ENCODE data around the gene ACTN2. TPM values are rescaled to one million over a fixed set of nuclear protein-coding genes. Genes with fewer than 3 reads are reported as not detected.

ACTN2 gene
- polyA plus RNA-seq, 4 donors, result 0.37 to 0.70 (median 0.61) TPM

DNA sequence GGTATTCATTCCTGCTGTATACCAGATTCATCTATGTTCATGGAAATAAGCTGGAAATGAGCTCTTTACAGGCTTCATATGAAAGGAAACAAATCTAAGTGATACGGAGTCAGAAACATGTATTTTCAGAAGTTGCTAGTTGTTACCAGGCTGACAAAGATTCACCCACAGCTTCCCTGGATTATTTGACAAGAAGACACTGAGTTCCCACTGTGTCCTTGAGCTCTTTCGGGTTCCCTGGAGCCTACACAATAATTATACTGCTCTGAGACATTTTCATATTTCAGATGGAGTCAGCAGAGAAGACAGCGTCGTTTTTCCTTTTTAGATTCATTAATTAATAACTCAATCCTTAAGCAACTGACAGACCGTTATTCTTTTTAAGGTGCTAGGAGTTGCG lies 79.5 kb downstream of the ACTN2 start:
- DNase-seq (ENCODE audit: low read depth in 4 of 4, low spot score in 3 of 4), result no peak

DNA sequence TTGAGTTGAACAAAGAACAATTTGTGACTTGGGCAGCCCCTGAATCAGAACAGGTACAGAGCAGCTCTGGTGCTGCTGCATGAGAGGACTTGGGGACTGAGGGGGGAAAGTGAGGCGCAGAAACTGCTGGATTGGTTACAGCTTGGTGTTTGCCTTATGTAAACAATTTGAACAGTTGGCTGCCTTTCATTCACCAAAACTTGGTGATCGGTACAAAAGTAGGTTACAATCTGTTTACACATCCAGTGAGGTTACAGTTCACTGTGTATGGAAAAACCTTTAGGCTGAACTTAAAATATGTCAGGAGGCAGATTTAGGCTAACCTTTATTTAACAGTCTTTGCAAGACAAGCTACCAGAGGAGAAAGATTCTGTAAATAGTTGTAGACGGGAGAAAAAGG lies 80.2 kb downstream of the ACTN2 start:
- DNase-seq (ENCODE audit: low read depth in 4 of 4, low spot score in 3 of 4), result no peak

DNA sequence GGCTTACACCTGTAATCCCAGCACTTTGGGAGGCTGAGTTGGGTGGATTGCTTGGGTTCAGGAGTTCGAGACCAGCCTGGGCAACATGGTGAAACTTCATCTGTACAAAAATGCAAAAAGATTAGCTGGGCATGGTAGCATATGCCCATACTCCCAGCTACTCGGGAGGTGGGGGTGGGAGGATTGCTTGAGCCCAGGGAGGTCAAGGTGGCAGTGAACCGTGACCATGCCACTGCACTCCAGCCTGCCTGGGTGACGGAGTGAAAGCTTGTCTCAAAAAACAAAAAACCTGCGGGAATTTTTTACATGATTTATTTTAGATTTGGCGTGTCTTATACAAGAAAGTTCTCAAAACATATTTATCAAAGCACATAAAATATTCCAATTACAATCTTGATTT lies 81.0 kb downstream of the ACTN2 start:
- no peak for DNase-seq (ENCODE audit: low read depth in 4 of 4, low spot score in 3 of 4)

DNA sequence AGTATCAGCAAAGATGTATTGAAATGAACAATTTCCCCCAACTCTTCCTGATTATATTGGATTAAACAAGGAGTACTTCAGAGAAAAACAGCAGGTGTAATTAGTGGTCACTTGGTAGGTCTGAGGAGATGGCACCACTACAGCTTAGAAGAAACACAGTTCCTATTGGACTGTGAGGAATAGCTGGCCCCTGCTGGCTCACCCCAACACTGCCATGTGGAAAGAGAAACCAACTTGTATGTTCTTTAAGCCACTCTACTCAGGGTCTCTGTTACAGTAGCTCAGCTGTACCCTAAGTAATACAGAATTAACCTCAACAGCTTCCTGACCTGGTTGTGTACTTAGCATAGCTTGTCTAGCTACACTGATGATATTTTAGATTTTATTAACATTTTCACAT lies 82.3 kb downstream of the ACTN2 start:
- no peak for DNase-seq (ENCODE audit: low read depth in 4 of 4, low spot score in 3 of 4)

DNA sequence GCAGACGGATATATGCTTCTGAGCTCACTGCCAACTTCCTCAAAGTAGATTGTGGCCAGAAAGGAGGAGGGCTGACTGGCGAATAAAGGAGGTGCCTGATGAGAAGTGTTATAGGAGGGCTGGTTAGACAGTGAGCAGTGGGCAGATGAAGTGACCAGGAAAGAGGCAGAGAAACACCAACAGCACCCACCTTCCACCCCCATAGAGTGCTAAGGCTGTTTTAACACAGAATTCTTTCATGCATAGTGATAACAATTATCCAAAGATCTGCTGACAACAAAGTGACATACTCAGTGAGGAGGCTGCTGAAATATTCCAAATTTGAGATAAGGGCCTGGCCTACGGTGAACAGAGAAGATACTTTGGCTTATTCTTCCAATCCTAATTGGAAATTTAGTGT lies 87.6 kb downstream of the ACTN2 start:
- DNase-seq (ENCODE audit: low read depth in 4 of 4, low spot score in 3 of 4), result no peak

DNA sequence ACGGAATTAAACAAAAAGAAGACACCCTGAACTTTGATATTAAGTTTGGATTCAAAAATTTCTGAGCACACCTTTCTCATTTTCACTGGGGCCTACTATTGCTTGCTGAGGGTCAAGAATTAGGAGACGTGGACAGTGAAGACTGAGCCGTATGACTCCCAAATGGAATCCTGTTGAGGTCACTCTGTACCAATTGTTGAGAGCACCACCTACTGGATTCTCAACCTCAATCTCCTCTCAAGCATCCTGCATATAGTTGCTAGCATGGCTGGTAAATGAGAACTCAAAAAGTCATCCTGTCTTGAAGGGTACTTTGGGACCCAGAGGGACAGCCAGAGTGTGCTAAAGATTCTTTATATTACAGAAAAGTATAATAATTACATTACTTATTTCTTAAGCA lies 88.6 kb downstream of the ACTN2 start:
- DNase-seq (ENCODE audit: low read depth in 4 of 4, low spot score in 3 of 4), result no peak

DNA sequence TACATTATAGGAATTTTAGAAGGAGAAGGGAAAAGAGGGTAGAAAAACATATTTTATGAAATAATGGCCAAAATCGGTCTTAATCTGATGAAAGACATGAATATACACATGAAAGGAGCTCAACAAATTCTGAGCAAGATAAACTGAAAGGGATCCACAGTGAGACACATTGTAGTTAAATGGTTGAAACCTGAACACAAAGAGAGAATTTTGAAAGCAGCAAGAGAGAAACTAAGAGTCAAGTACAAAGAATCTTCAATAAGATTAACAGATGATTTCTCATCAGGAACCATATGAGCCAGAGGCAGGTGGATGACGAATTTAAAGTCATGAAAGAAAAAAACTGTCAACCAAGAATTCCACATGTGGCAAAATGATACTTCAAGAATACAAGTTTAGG lies 93.0 kb downstream of the ACTN2 start:
- DNase-seq (ENCODE audit: low read depth in 4 of 4, low spot score in 3 of 4), result no peak

DNA sequence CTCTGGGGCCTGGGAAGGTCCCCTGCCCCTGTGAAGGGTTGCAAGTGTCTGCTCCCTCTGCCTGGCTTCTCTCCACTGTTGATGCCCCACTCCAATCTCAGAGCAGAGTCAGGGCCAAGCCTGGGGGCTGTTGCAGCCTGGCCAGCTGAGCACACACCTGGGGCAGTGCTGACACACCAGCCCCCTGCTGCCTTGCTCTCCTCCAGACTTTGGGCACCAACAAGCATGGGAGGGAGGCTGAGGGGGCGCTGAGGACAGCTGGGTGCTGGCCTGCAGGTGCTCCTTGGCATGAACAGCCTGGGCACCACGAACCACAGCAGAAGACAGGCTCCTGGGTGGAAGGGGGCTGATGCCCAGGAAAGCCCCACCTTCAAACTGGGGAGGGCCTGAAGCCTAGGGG lies 99.2 kb downstream of the ACTN2 start:
- no peak for DNase-seq (ENCODE audit: low read depth in 4 of 4, low spot score in 3 of 4)

DNA sequence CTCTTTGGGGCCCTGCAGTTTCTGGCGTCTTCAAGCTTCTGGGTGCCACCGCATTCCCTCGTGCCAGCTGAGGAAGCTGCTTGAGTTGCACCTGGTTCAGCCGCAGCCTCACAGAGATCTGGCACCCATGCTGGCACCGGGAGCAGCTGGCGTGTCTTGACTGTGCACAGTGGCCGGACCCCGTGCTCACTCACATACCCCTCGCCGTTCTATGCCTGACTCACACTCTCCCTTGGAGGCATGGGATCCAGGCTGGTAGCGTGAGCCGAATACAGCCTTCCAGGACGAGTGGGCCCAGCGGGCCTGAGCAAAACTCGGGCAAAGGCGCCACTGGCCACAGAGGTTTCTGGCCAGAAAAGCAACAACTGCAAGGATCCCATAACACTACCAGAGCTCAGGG lies 100.2 kb downstream of the ACTN2 start:
- DNase-seq (ENCODE audit: low read depth in 4 of 4, low spot score in 3 of 4), result no peak

DNA sequence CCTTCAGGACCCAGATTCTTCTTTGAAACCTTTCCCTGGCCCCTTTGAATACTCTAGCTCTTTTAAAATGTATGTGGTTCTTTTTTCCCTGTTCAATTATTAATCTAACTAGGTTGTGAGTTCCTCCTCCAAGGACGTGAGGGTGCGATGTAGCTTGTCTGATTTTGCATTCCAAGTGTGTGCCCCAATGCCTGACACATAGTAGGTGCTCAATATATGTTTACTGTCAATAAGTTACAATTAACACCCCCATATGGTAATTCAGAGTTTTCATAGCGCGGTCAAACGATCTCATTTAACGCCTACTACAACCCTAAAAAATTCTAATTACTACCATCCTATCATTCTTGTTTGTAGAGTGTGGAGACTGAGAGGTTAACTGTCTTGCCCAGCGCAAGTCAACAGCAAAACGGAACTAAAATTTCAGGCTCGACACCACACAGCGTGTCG lies 108.3 kb downstream of the ACTN2 start:
- no peak for DNase-seq (ENCODE audit: low read depth in 4 of 4, low spot score in 3 of 4)

DNA sequence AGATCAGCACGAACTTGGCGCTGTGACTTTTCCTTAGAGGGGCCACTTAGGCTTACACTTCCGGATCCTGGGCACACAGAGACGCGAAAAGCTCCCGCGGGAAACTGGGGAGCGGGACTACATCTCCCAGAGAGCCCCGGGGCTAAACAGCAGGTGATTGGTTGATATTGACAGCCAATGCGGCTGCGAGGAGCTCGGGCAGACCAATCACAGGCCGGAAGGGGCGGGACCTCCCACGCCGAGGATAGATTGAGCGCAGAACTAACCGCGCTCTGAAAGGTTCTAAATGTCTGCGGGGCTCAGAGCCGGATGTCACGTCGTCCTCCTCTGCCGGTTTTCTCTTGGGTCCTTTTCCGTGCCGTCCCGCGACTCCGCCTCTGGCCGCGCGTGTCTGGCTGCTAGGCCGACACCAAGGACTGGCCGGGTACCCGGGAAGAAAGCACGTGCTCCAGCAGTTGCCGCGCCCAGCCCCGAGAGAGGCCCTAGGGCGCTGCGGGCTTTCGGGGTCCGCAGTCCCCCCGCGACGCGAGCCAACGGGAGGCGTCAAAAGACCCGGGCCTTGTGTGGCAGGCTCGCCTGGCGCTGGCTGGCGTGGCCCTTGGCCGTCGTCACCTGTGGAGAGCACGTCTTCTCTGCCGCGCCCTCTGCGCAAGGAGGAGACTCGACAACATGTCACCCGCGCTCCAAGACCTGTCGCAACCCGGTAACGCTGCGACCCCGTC lies 108.9 kb downstream of the ACTN2 start, which contains the start of gene MTR:
Gene MTR (plus strand): TSS at position 258 of the 722 bp plus-strand sequence. CDS start 412 bp downstream, at position 670.
- peak; percentile 93 to 96 (median 94) for DNase-seq (ENCODE audit: low read depth in 4 of 4, low spot score in 3 of 4)

DNA sequence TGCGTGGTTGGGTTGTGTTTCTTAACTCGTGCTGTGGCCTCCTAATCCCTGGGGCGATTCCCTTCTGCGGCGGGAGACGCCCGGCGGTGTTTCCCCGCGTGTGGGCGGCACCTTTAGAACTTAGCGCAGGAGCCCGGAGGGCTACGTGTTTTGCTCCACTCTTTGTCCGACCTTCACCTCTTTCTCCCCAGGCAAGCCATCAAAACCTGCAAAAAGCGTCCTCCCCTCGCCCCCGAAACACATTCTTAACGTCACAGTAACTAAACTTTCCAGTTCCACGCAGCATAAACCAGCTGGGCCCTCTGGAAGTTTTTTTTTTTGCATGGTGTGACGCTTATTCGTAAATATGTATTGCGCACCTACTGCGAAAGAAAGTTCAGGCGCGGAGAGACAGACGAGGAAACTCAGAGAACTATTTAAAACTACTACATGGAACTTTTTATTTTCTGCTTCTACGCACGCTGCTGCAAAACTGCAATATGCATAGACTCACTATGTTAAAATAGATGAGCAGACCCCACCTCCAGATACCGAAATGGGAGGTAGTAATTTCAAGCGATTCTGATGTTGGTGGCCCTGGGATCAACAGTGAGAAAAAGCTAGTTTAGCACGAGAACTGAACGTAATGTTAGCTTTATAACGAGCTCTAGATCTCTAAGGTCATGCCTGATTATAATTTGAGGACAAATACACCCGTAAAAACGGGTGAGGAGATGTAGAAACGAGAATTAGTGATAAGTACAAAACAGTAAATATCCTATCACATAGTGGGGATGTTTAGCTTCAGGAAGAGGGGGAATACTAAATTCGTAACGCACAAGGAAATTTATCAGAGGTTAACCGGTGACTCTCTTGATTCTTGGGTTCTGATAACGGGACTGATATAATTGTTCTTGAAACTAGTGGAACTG lies 109.7 kb downstream of the ACTN2 start:
- peak in 2 of 4 donors; percentile 10 to 16 for DNase-seq (ENCODE audit: low read depth in 4 of 4, low spot score in 3 of 4)

DNA sequence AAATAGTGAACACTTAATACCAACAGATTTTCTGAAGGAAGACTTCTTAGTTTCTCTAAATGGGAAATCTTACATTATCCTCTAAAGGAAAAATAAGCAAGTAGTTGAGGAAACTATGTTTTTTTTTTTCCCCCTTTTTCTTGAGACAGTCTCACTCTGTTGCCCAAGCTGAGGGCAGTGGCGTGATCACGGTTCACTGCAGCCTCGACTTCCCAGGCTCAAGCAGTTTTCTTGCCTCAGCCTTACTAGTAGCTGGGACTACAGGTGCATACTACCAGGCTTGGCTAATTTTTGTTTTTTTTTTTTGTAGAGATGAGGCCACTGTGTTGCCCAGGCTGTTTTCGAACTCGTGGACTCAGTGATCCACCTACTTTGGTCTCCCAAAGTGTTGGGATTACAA lies 112.7 kb downstream of the ACTN2 start:
- no peak for DNase-seq (ENCODE audit: low read depth in 4 of 4, low spot score in 3 of 4)

DNA sequence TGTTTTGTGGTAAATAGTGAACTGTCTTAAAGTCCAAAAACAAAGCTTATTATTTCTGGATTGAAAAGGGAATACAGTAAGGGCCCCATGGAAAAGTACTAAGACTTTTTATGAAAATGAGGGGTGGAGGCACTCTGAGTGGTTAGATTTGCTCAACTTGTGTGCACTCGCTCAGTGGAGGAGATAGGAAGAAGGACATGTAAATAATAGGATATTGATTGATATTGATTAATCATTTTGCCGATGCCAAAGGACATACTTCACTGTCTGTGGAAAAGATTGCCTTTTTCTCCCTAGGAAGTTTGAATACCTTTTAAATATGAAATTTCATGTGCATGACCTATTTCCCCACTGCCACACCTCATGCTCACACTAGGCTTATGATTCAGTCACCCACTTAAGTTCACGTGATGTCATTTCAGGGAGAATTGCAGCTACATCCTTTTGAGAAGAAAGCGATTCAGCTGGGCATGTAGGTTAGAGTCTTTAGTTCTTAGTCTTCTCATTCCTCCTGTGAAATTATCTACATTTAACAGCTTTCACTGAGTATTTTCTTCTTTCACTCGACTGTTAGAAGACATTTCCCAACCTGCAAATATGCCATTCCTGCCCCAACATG lies 113.8 kb downstream of the ACTN2 start:
- no peak for DNase-seq (ENCODE audit: low read depth in 4 of 4, low spot score in 3 of 4)

DNA sequence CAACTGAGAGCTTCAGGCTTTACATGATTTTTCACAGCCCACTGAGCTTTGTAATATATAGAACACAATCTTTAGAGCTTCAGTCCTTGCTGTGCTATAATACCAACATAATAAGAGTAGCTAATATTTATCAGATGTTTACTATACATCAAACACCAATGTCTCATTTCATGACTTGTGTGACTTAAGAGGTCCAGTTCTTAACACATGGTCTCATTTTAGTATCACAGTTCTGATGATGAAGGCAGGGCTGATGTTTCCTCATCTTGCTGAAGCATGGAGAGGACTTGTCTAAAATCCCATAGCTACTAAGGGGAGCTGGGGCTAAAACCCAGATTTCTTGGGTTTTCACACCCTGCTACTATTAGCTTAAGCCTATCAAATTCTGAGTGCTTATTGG lies 114.3 kb downstream of the ACTN2 start:
- no peak for DNase-seq (ENCODE audit: low read depth in 4 of 4, low spot score in 3 of 4)

DNA sequence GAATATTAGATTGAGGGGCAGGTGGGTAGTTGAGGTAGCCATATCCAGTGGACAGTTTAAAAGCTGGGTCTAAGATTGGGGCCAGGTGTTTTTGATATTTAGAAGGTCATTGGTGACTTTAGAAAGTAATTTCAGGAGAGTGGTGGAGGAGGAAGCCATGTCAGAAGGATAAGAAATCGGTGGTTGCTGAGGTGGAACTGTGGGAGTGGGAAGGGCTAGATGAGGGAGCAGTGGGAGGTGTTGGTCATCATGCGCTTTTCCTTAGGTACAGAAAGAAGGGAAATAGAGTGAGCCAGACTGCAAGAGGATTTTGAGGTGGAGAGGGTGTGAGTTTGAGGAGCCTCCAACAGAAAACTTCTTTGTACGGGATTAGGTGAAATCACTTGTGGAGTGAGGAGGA lies 116.0 kb downstream of the ACTN2 start:
- no peak for DNase-seq (ENCODE audit: low read depth in 4 of 4, low spot score in 3 of 4)

DNA sequence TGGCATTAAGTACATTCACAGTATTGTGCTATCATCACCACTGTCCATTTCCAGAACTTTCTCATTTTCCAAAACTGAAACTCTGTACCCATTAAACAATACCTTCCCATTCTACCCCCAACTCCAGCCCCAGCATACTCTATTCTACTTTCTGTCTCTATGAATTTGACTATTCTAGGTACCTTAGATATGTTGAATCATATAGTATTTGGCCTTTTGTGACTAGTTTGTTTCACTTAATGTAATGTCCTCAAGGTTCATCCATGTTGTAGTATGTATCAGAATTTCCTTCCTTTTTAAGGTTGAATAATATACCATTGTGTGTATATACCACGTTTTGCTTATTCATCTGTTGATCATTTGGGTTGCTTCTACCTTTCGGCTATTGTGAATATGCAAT lies 120.3 kb downstream of the ACTN2 start:
- no peak for DNase-seq (ENCODE audit: low read depth in 4 of 4, low spot score in 3 of 4)

DNA sequence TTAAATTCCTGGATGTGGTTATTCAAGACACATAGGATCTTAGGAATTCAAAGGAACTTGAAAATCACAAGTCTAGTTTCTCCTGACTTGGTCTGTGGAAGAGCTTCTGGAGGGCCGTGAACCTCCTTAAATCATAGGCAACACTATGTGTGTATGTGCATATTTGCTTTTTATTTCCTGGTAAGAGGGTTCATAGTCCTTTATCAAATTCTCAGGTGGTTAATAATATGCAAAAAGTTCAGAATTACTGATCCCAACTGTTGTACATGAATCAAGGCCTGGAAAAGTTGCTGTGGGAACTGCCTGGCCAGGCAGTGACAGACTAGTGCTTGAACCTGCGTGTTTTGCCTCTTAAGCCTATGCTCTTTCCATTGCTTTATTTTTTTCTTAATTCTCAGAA lies 121.7 kb downstream of the ACTN2 start:
- DNase-seq (ENCODE audit: low read depth in 4 of 4, low spot score in 3 of 4), result no peak

DNA sequence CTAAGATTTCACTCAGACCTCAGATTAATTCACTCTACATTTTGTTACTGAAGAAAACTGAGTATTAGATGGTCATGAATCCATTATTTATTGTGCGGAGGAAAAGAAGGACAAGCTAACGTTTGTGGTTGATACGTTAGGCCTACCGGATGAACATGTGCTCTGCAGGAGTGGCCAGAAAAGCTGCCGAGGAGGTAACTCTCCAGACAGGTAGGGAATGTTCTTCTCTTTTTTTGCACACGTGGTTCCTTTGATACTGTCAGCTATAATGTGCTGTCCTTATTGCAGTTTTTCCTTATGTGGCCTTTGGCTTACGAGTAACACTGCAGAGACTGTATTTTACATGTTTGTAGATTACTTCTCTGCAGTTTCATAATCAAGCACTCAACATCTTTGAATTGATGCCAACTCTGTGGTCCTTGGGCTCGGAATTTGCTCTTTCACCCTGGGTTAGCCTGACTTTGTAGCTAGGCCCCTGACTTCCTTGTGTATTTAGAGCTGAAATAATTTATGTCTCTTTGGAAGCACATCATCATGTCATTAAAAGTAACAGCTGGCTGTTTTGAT lies 122.3 kb downstream of the ACTN2 start:
- no peak for DNase-seq (ENCODE audit: low read depth in 4 of 4, low spot score in 3 of 4)

DNA sequence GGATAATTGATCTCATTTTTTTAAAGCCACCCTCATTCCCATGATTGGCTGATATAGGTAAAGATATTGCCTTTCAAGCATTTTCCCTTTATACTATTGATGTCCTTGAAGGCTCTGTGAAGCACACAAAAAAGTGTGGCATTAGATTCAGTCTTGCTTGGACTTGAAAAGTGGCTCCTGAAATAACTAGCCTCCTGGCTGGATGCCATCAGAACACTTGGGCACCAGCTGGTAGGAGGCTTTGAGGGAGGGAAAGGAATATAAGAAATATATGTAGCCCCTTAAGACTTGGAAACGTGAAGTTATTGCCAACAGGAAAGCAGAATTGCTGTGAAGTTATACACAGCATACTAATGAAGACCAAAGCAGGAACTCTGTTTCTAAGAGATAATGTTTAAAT lies 122.8 kb downstream of the ACTN2 start:
- DNase-seq (ENCODE audit: low read depth in 4 of 4, low spot score in 3 of 4), result no peak

DNA sequence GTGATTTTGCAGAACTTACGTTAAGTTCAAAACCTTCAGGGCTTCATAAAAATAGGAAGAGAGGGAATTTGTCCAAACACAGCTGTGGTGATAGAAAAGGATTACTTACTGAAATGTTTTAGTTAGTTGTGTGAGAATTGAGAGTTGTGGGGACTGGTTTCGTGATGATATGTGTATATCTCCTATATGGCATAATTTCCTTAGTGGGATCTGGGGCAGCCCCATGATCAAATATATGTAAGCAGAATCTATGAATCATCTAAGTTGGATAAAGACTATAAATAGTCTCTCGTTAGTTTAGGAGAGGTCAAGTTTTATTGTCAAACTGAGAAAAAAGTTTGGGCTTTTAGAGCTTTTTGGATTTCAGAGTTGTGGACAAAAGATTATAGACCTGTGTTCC lies 123.7 kb downstream of the ACTN2 start:
- DNase-seq (ENCODE audit: low read depth in 4 of 4, low spot score in 3 of 4), result no peak
